Keratinocyte (primary cell): ENCODE measurements around the gene PSD.

ENCODE experiments used
- EZH2 ChIP-seq: IDR thresholded peaks from one replicate; pipeline ENCODE4 v1.6.1; 2012; ENCODE audit warnings: inconsistent platforms, mild to moderate bottlenecking, low read length, moderate library complexity
- TF ChIP-seq, protein P1 (sequence below), 3 experiments: IDR thresholded peaks in 1 of 3; conservative IDR thresholded peaks in 1 of 3; optimal IDR thresholded peaks in 1 of 3; 2 replicates in 2 of 3; 3 replicates in 1 of 3; pipeline versions ENCODE3 to v1.5.1; 2011; ENCODE audit warnings: low read length in 3 of 3, mild to moderate bottlenecking in 3 of 3, moderate library complexity in 2 of 3, control low read depth in 1 of 3, inconsistent platforms in 1 of 3; ENCODE audit not compliant: insufficient read depth in 2 of 3; ENCODE audit errors: extremely low read depth in 1 of 3

DNA sequence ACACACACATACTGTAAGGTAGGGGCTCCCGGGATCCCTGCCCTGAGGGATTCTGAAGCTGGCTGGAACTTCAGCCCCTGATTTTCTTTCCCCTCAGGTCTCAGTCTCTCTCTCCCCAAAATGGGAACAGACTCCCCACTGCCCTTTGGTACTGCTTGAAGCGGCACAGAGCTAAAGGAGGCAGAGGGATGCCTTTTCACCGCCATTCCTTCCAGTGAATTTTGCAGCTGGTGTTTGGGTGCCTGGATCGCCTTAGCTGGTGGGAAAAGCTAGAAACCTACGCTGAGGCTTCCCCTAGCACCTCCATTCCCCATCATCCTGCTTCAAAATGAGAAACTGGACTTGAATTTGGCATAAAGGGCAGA lies 16.5 kb upstream of the PSD start:
- TF ChIP-seq, protein P1, sequence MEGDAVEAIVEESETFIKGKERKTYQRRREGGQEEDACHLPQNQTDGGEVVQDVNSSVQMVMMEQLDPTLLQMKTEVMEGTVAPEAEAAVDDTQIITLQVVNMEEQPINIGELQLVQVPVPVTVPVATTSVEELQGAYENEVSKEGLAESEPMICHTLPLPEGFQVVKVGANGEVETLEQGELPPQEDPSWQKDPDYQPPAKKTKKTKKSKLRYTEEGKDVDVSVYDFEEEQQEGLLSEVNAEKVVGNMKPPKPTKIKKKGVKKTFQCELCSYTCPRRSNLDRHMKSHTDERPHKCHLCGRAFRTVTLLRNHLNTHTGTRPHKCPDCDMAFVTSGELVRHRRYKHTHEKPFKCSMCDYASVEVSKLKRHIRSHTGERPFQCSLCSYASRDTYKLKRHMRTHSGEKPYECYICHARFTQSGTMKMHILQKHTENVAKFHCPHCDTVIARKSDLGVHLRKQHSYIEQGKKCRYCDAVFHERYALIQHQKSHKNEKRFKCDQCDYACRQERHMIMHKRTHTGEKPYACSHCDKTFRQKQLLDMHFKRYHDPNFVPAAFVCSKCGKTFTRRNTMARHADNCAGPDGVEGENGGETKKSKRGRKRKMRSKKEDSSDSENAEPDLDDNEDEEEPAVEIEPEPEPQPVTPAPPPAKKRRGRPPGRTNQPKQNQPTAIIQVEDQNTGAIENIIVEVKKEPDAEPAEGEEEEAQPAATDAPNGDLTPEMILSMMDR (optimal IDR thresholded peaks at IDR 0.05 in 1 of 3, IDR thresholded peaks at IDR 0.05 in 1 of 3, conservative IDR thresholded peaks at IDR 0.05 in 1 of 3; ENCODE audit: extremely low read depth in 1 of 3, insufficient read depth in 2 of 3, low read length in 3 of 3): no peak
- TF ChIP-seq EZH2: peak; percentile 28
